HG03469 (cell line): ENCODE data around the gene CHCHD6.

Experiments
- ATAC-seq: cut with Tn5 transposase; IDR thresholded peaks from one replicate; pipeline ENCODE4 v1.9.1; 2021; ENCODE audit warnings: mild to moderate bottlenecking, moderate library complexity, moderate number of reproducible peaks; ENCODE audit not compliant: unreplicated experiment

CHCHD6 gene

GRCh38 chr3:126737527-126737926 is 33.5 kb downstream of the CHCHD6 start:
- no peak for ATAC-seq

DNA sequence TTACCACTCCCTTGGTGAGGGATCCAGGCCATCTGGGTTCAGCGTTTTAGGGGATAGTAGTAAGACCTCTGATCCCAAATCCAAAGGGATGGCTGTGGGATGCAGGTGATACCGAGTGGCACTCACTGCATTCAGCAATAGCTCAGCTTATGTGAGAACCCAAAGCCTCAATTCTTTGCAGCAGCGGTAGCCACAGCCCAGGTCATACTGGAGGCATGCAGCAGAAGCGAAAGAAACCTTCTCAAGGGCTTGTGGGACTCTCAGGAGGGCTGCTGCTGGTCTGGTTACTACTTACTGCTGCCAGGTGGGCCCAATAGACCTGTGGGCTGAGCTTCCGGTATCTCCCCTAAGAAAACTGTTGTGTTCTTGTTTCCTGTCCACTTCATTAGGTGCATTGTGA is 38.0 kb downstream of the CHCHD6 start:
- no peak for ATAC-seq

GRCh38 chr3:126743350-126743749 is 39.3 kb downstream of the CHCHD6 start:
- ATAC-seq: no peak

- ATAC-seq: no peak
Measured at GRCh38 chr3:126743781-126744180, 39.7 kb downstream of the CHCHD6 start.

DNA sequence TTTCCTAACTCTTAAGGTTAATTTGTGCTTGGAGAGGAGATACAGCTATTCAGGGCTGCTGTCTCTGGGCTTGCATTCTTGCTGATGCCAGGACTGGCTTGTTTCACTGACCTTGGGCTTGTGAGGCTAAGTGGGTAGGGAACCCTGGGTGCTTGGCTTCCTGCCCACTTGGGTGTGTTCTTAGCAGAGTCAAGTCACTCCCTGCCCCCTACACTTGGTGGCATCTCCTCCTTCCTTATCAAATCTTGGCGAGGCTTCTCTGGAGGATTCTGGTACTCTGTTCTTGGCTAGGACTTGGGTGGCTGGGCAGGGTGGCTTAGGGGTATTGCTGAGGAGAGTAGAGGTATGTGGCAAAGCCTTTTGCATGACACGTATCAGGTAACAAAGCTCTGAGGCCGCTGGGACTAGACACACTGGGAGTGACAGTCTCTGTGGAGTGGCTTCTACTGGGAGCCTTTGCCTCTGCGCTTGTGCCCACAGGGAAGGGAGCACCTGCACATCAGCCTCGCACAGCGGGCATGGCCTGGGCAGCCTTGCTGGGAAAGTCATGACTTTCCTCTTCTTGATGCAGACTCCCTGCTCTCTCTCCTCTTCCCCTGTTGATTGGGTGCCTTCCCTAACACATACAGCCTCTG is 41.8 kb downstream of the CHCHD6 start:
- ATAC-seq: no peak

DNA sequence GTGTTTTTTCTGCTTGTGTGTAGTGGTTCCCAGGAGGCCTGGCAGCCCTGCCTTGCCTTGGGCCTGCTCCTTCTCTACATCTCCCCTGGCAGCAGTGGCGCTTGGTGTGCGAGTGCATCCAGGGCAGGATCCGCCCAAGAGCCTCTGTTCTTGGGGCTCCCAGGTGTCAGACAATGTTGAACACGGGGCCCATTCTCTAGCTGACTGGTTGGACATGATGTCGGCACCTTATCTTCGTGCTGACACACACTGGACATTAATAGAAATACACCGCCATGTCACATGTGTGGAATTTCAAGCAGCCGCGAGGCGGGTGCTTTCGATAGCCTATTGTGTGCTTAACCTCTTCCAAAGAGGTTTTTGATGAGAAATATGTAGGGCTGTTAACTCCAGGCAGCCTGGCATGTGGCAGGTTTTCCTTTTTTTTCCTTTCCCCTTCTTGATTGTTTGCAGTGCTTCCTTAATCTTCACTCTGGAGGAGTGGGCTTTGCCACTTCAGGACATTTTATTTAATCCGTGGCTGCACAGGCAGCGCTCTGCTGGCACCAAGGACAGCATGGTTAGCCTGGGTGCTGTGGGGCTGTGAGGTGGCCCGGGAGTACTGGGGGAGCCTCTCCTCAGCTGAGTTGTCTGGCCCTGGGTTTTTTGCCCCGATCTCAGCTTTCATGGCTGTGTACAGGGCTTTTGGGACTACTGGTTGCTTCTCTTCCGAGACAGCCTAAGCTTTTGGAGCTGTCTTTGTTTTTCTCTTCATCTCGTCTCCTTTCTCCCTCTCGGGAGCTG is 42.5 kb downstream of the CHCHD6 start:
- no peak for ATAC-seq

DNA sequence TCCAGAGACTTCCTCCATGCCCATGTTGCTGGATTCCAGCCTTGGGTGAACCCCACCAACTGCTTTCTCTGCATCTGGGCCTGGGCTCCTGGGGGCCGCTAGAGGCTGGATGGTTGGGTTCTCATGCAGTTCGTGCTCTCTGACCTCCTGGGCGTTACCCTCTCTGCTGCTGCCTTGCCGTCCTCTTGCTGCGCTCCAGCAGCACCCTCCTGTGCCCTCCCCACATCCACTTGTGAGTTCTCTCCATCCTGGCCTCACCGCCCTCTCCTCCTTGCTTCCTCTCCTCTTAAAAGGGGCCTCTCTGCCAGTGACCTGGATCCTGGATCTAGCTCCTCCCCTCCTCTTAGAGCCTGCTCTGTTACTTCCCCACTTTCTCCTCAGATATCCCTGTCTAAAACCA is 43.7 kb downstream of the CHCHD6 start:
- no peak for ATAC-seq

DNA sequence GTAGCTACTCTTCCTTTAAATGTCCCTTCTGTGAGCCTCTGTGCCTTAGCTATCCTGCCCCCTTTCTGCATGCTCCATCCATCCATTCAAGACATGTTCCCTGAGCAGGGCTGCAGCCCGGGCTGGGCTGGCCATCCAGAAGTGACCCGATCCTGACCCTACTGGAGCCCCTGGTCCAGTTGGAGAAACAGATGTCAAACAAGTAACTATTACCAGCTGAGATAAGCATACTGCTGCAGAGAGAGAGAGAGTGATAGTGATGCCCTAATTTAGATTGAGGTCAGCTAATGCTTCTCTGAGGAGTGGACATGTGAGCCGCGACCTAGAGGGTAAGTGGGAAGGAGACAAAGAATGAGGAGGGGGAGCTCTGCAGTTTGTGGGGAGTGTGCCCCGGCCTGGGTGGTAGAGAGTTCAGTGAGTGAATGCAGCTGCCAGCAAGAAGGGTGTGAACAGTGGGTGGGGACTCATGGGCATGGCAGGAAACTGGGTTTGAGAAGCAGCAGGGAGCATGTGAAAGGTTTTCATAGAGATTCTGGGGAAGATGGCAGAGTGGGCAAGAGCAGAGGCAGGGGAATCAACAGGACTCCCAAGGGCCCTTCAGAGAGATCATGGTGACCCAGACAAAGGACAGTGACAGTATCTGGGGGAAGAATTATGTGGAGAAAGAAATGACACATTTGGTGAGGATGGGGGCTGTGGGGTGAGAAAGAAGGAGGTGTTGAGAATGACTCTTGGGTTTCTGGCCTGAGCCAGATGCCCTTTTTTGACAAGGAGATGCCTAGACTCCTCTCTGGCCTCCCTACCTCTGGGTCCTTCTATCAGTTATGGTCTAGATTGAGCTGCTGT is 44.9 kb downstream of the CHCHD6 start:
- no peak for ATAC-seq

GRCh38 chr3:126749547-126749875 is 45.5 kb downstream of the CHCHD6 start:
- ATAC-seq: no peak

- no peak for ATAC-seq
Measured at GRCh38 chr3:126749931-126750755, 46.1 kb downstream of the CHCHD6 start.

DNA sequence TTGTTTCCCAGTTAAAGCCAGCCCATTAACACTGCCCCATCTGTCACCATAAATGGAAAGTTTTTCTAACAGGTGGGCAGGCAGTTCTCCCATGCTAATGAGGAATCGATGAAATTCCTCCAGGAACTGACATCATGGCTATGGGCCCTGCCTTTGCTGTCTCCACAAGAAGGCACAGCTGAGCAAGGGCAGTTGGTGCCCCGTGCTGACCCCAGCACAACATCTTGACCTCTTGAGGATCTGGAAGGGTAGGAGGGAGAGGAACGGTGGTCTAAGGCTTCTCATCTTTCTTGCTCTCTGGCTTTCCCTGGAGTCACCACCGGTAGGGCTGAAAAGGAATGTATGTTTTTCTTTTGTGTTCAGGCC is 46.7 kb downstream of the CHCHD6 start:
- no peak for ATAC-seq

- ATAC-seq: no peak
Measured at GRCh38 chr3:126751611-126752302, 47.7 kb downstream of the CHCHD6 start.

DNA sequence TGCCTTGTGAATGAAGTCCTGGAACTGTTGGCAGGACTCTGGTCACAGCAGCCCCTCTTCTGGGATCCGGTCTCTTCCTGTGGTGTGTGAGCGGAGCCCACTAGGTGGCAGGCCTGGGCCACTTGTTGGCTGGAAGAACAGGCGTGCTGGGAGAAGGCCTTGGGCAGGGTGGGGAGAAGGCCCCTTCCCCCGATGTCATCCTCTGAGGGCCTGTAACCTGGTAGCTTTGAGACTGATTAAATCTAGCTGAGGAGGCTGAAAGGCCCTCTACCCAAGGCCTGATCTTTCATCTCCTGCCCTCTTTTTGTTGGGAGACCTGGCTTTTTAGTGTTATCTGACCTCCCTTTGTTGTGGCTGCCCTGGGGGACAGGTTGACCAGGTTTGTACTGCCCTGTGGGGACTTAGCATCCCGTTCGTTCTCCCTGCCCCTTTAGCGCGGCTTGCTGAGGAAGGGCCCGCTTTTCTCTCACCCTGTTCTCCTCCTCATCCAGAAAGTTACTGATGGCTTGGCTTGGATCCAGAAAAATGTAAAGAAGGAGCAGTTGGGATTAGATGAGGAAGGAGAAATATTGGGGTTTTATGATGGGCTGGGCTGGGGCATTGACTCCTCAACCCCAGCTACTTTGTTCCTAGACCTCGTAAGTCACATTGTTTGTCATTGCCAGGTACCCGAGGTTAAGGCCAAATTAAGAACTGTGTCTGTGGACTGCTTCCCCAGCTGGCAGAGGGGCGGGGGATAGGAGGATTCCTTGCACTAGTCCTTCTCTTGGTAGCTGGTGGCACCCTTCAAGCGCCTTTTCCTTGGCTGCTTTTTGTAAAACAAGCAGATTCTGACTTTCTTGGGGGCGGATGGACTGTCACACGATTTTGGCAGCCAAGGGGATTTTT is 48.5 kb downstream of the CHCHD6 start:
- ATAC-seq: no peak

GRCh38 chr3:126753191-126754160 is 49.4 kb downstream of the CHCHD6 start:
- no peak for ATAC-seq

GRCh38 chr3:126755866-126756265 is 51.8 kb downstream of the CHCHD6 start:
- no peak for ATAC-seq

DNA sequence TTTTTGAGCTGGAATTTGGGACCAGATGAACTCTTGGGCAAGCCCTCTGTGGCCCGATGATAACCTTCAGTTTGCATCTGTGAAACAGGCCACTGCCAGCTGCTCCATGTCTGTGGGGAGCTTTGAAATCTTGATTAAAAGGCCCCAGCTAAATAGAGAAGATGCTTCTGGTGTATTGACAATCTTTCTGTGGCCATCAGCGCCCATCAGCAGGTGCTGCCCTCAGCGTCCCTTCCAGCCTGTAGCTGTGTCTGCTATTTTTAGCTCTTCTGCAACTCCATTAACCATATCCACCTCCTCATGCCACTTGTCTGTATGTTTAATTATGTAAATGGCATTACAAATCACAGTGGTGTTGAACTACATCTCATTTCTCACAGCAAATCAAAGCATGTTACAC is 54.0 kb downstream of the CHCHD6 start:
- no peak for ATAC-seq

DNA sequence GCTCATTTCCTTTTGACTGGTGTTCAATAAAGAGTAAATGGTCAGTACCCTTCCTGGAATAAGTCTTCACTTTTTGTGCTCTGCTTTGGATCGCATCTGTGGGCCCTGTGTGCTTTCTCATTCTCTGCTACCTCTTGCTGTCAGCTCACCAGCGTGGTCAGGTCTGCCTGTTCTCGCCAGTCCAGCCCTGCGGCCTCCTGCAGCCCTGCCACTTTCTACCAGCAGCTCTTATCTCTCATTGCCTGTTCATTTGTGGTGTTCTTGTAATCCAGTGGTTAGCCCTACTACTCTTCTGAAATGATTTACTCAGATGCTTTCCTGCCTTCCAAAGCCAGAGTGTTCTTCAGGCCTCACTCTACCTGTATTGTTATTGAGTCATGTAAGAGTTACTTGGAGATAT is 54.8 kb downstream of the CHCHD6 start:
- no peak for ATAC-seq

GRCh38 chr3:126760541-126760940 is 56.5 kb downstream of the CHCHD6 start:
- no peak for ATAC-seq
